PFSK-1 (cell line): ENCODE results near the gene SLC4A4.

Experiments
- FOXP2 ChIP-seq: optimal IDR thresholded peaks from 2 replicates; pipeline ENCODE3; 2011; ENCODE audit warnings: borderline replicate concordance, control low read depth, inconsistent platforms; ENCODE audit not compliant: insufficient read depth; ENCODE audit errors: extremely low read length, extremely low read depth
- POLR2AphosphoS5 ChIP-seq: IDR thresholded peaks from 2 replicates; pipeline ENCODE4 v1.6.1; 2012; ENCODE audit warnings: low read depth, mild to moderate bottlenecking, control low read depth, low read length, moderate library complexity
- REST ChIP-seq, 2 experiments: IDR thresholded peaks; 2 replicates each; pipeline versions ENCODE4 v1.6.1 to v1.8.0; 2011 to 2012; ENCODE audit warnings: low read depth in 2 of 2, low read length in 2 of 2, control low read depth in 1 of 2, inconsistent platforms in 1 of 2, mild to moderate bottlenecking in 1 of 2, moderate library complexity in 1 of 2; ENCODE audit not compliant: insufficient read depth in 1 of 2
- SIN3A ChIP-seq: IDR thresholded peaks from 2 replicates; pipeline ENCODE4 v1.6.1; 2012; ENCODE audit warnings: mild to moderate bottlenecking, low read length, moderate library complexity, borderline replicate concordance; ENCODE audit not compliant: insufficient read depth
- TAF1 ChIP-seq: IDR thresholded peaks from 2 replicates; pipeline ENCODE4 v1.6.1; 2012; ENCODE audit warnings: low read length, control low read depth, borderline replicate concordance; ENCODE audit not compliant: insufficient read depth

Gene SLC4A4

DNA sequence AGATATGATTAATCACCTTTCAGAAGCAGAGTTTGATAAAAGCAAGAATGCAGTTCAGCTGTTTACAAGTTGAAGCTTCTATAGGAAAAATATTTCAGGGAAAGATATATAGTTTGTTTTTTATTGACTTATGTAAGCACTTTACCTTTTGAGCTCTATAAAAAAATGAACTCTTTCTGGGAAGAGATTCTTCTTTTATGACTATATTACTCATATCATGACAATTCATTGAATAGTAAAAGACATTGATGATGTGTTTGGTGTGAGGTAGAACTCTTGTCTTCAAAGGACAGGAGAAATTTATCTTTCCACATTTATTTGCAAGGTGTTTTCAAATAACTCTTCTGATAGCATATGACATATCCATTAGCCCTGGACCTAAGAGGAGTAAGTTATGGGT lies 156.6 kb downstream of the SLC4A4 start:
- TF ChIP-seq FOXP2 (no peak), SIN3A (no peak), REST (IDR thresholded peaks at IDR 0.05; ENCODE audit: insufficient read depth in 1 of 2, low read depth in 2 of 2, low read length in 2 of 2) (no peak), TAF1 (no peak), POLR2AphosphoS5 (no peak)

DNA sequence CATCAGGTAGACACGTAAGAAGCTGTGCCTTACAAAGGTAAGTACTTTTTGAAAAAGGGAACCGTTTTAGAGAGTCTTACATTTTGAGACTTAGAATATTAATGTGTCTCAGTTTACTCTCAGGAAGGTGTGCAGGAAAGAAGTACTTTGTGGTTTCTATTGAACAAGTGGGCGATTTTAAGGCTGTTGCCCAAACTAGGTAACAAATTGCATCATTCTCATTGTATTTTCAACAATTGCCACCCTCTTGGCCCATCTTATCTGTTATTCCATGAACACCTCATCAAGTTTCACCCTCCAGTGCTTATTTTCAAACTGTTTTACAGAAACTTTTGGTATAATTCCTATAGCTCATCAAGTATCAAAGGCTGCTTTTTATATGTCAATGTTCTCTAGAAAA lies 158.3 kb downstream of the SLC4A4 start:
- TF ChIP-seq TAF1 = no peak

DNA sequence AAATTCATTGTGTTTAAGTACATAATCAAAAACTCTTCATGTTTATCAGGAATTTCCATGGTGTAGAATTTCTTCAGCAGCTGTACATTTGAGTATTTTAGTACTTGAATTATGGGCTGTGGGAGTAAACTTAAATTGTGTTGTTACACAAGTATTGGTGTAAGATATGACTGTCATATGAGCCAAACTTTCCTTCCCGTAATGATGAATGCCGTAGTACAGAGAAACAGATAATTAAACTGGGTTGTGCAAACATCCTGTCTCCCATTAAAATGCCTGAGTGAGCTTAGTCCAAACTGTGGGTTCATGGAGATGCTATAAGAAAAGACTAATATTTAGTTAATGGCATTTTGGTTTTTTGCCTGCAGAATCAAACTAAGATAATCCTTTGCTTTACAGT lies 159.2 kb downstream of the SLC4A4 start:
- TF ChIP-seq TAF1 = no peak
- no peak for TF ChIP-seq POLR2AphosphoS5
- no peak for TF ChIP-seq FOXP2
- TF ChIP-seq SIN3A = no peak
- no peak for TF ChIP-seq REST (IDR thresholded peaks at IDR 0.05; ENCODE audit: insufficient read depth in 1 of 2, low read depth in 2 of 2, low read length in 2 of 2)

DNA sequence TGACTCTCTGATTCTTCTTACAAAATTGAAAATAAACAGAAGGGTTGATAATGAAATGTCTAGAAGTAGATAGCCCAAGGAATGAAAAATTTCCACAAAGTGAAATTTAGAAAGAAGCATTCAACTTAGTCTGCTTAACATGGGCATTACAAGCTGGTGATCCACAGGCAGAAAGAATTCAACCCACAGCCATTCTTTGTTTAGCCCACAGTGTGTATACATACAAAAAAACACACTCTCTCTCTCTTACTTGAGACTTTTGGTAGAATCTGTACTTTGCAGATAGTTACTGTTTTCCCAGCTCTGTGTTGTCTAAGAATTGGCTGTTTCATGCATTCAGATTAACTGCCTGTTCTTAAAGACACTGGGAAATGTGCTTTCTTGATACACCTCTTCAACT lies 159.8 kb downstream of the SLC4A4 start:
- TF ChIP-seq POLR2AphosphoS5 (no peak), TAF1 (no peak), SIN3A (no peak), FOXP2 (no peak), REST (IDR thresholded peaks at IDR 0.05; ENCODE audit: insufficient read depth in 1 of 2, low read depth in 2 of 2, low read length in 2 of 2) (no peak)

GRCh38 chr4:71501992-71502391 lies 163.2 kb downstream of the SLC4A4 start:
- no peak for TF ChIP-seq FOXP2
- no peak for TF ChIP-seq REST (IDR thresholded peaks at IDR 0.05; ENCODE audit: insufficient read depth in 1 of 2, low read depth in 2 of 2, low read length in 2 of 2)
- TF ChIP-seq POLR2AphosphoS5 = no peak
- no peak for TF ChIP-seq SIN3A
- no peak for TF ChIP-seq TAF1
